CD1c-positive myeloid dendritic cell (primary cell): Measurements from ENCODE around the gene MGMT.
"Not testable (repeated sequence)": the region's sequence is repeated elsewhere in the genome, so short reads cannot be mapped to it uniquely, and the experiment has no call there.

ENCODE experiments used
- DNase-seq: peaks from one replicate; pipeline ENCODE4 v3.0.0-alpha.2; 2016; ENCODE audit errors: extremely low spot score

The MGMT gene

DNA sequence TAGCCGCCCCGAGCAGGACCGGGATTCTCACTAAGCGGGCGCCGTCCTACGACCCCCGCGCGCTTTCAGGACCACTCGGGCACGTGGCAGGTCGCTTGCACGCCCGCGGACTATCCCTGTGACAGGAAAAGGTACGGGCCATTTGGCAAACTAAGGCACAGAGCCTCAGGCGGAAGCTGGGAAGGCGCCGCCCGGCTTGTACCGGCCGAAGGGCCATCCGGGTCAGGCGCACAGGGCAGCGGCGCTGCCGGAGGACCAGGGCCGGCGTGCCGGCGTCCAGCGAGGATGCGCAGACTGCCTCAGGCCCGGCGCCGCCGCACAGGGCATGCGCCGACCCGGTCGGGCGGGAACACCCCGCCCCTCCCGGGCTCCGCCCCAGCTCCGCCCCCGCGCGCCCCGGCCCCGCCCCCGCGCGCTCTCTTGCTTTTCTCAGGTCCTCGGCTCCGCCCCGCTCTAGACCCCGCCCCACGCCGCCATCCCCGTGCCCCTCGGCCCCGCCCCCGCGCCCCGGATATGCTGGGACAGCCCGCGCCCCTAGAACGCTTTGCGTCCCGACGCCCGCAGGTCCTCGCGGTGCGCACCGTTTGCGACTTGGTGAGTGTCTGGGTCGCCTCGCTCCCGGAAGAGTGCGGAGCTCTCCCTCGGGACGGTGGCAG lies at the start of gene MGMT:
TSS of gene MGMT (plus strand) at position 539 of the 656 bp plus-strand sequence.
- DNase-seq = peak; percentile 97

GRCh38 chr10:129417870-129418269 lies 49.2 kb upstream of the MGMT start:
- no peak for DNase-seq

DNA sequence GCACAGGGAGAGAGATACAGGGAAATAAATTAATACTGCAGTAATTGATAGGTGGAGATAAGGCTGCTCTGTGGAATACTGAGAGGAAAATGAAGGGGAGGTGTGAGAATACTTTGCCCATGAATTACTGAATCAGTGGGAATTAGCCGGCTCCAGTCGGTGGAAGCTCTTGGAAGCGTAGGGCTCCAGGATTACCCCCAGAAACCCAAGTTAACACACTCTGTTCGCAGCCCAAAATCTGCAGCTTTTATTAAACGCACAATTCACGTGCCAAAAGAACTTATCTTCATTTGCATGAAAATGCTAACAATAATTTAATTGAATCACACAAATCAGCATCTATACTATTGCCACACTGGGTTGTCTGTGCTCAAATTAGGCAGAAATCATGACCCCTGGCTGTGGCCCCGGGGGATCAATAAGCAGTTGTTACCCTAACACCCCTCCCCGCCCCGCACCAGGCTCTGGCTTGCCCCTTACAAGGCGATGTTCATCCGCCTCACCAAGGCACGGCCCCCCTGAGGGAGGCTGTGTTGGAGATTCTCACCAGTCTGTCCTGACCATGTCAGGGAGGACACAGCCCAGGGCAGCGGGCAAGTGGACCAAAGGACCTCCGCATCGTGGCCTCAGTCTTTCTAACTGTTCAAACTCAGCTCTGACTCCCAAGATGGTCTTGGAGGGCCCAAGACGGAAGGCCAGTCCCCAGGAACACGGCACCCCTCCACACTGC lies 48.4 kb upstream of the MGMT start:
- no peak for DNase-seq

DNA sequence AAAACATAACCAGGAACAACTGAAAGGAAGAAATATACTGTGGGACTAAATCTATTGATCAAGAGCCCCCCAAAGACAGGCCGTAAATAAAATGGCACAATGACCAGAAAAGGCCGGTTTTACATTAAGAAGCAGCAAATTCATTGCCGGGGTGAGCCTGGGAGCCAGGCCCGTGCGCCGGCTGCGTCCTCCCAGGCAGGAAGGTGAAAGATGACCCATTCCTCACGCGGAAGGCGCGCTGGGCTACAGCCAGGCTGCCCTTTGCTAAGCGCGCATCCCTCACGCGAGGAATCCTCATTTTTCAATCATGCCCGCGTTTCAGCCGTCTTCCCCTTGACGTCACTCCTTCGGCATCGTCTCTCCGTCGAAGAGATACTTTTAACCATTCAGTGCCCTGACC lies 47.6 kb upstream of the MGMT start:
- no peak for DNase-seq

DNA sequence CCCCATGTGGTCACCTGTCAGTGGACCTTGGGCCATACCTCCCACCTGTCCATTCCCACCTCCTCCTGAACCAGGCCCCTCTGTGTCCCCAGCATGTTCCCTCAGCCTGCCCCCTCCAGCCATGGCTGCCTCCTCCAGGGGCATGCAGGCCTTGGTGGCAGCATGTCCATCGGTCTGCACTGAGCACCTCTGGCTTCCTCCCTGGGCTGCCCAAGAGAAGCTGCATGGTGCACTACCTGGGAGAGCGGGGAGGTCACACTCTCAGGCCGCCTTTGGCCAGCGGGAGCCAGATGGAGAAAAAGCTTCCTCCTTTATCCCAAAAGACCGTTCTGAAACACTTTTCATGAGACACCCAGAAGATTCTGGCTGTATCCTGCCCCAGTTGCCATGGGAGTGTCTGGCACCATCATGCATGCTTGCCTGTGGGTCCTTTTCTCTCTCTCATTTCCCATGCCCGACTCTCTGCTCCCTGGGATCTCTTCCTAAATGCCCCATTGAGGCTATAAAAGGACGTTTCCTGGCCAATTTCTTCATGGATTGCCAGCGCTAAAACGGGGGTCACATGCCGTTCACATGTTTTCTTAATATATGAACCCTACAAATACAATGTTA lies 45.5 kb upstream of the MGMT start:
- DNase-seq = no peak

- no peak for DNase-seq
These were observed 42.1 kb upstream of the MGMT start for GRCh38 chr10:129424978-129425377.

- no peak for DNase-seq
These were observed 40.4 kb upstream of the MGMT start for GRCh38 chr10:129426606-129427005.

- no peak for DNase-seq
These were observed 33.8 kb upstream of the MGMT start for GRCh38 chr10:129433266-129433665.

DNA sequence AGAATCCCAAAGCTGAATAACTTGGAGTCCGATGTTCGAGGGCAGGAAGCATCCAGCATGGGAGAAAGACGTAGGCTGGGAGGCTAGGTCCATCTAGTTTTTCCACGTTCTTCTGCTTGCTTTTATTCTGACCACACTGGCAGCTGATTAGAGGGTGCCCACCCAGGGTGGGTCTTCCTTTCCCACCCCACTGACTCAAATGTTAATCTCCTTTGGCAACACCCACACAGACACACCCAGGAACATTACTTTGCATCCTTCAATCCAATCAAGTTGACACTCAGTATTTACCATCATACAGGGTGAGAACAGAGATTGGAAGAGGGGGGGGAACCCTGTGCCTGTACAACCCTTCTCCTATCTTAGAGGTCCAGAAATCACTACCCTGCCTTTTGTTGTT lies 31.3 kb upstream of the MGMT start:
- not testable (repeated sequence) for DNase-seq

GRCh38 chr10:129438024-129438423 lies 29.0 kb upstream of the MGMT start:
- DNase-seq = no peak

DNA sequence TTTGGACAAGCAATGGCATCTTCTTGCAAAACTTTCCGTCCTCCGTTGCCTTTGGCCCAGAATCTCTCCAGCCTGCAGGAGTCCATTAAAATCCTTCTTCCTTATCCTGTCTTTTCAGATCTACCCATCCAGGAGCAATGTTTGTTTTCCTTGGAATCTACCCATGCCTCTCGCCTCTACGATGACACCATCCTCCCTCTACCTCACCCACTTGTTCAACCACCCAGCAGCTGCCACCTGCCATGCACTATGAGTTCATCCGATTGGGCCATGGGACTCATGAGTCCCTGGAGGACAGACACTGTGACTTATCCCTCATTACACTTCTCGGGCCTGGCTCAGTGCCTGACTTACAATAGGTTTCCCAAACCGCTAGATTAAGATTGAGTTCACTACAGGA lies 26.8 kb upstream of the MGMT start:
- DNase-seq = no peak

- DNase-seq = no peak
These were observed 26.2 kb upstream of the MGMT start for GRCh38 chr10:129440722-129441316.

- DNase-seq = no peak
These were observed 25.6 kb upstream of the MGMT start for GRCh38 chr10:129441372-129442009.

DNA sequence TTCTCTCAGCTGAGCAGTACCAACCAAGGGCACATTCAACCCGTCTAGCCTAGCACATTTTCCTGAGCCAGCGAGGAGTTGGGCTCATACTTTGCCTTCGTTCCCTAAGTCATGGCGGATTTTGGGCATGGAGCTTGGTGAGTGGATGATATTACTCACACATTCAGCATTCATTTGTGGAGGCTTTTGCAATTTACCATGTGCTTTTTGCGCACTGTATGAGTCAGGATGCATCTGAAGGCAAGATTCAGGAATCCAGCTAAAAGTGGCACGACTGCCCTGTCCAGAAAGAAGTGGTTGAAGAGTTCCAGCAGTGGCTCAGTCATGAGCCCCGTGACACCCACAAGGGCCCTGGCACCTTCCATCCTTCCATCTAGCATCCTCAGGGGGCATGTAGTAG lies 24.2 kb upstream of the MGMT start:
- DNase-seq = no peak

DNA sequence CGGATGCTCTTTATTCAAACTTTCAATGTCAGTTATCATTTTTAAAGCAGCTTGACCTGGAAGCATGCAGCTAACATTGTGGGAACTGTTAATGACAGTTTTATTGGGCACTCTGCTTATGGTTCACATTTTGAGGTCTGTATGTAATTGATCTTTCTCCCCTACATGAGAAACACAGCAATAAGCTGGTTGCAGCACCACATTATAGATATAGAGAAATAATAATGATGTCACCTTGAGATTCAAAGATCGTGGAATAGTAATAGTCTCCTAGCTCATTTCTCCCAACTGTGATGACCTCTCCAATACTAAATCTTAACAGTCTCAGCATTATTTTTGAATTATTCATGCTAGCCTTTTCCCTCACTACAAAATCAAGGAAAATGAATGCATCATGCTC lies 22.7 kb upstream of the MGMT start:
- DNase-seq = no peak

GRCh38 chr10:129445436-129446182 lies 21.4 kb upstream of the MGMT start:
- DNase-seq = no peak

DNA sequence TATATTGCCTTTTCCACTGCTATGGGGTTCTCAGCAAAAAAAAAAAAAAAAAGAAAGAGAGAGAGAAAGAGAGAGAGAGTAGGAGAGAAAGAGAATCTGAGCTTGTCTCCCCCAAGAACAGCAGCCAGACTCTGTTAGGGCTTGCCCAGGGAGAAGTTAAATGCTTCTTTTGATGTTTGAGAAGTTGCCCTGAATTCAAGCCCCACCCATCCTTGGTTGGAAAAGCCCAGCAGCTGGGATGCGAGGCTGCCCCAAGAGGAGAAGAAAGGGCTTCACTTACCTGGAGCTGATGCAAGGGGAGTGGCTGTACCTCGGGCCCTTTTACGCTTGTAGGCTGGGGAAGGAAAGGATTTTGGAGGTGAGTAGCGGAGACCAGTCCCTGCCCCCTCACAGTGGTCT lies 20.9 kb upstream of the MGMT start:
- DNase-seq = no peak

DNA sequence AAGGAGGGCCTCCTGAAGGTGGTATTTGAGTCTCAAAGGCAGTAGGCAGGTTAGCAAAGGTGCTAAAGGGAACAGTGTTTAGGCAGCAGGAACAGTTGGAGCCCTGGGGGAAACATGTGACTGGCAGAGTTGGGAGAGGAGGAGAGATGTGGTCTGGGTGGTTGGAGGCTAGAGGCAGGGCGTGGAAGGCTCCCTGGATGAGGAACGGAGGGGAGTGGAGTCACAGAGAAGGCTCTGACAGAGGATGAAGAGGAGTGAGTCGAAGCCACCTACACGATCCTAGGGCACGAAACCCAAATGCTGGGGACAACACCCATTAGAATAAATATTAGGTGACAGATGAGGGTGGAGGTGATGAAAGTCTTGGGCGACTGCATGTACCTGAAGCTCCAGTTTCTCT lies 19.6 kb upstream of the MGMT start:
- no peak for DNase-seq

DNA sequence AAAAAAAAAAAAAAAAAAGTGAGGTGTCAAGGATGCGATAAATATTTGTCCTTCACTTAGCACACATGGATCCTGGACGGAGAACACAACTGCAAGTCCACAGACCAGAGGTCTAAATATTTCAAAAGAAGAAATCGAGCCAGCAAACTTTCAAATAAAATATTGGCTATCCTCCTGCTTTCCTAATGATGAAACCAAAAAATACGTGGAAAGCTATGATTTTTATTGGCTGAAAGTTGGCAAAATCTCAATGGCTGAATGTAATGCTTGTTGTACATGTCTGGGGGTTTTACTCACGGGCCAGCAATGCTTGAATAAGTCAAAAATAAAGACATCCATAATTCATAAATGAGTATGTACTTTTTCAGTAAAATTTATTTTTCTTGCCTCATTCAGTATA lies 19.0 kb upstream of the MGMT start:
- no peak for DNase-seq

DNA sequence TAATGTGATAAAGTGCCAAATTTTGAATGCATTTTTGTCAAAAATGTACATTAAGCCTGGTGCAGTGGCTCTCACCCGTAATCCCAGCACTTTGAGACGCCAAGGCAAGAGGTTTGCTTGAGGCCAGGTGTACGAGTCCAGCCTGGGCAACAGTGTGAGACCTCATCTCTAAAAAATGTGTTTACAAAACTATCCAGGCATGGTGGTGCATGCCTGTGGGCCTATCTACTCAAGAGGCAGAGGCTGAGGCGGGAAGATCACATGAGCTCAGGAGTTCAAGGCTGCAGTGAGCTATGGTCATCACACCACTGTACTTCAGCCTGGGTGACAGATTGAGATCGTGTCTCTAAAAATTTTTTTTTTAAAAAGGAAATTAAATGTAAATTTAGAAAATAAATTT lies 18.5 kb upstream of the MGMT start:
- no peak for DNase-seq

- no peak for DNase-seq
These were observed 17.1 kb upstream of the MGMT start for GRCh38 chr10:129449893-129450292.

DNA sequence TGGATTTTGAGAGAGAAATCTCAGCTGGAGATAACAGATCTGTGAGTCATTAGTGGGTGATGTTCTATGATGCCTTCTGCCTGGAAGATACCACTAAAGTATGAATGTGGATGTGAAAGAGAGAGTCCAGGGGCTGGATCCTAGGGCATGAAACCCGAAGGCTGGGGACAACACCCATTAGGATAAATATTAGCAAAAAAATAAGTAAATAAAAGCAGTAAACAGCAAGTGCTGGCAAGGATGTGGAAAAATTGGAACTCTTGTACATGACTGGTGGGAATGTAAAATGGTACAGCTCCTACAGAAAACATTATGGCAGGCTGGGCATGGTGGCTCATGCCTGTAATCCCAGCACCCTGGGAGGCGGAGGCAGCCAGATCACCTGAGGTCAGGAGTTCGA lies 16.6 kb upstream of the MGMT start:
- no peak for DNase-seq
